Left colon (tissue), 2 donors: ENCODE results near the gene ANKRD6. TPM values are rescaled to one million over a fixed set of nuclear protein-coding genes. Genes with fewer than 3 reads are reported as not detected.

Source experiments
- ATAC-seq: fragments of 200-7000 bp; cut with Tn5 transposase; one replicate; pipeline ENCODE4 v1.9.1; 2020; ENCODE audit warnings: mild to moderate bottlenecking, moderate library complexity
- DNase-seq, 2 donors: peaks; one replicate each; pipeline ENCODE4 v3.0.0-alpha.2; 2020
- intact Hi-C, 2 donors: fragments of 100-400 bp; cut with DNase I in 1 of 2; cut with micrococcal nuclease in 1 of 2; formaldehyde crosslinking; loops; one replicate each; pipeline versions ENCODE4 v1.11.2 to v1.14.0; 2022; cut with DNase I, micrococcal nuclease
- total RNA-seq, 2 donors: library from RNA; stranded (reverse); fragmentation: NEBNext Ultra II Directional; extraction: Animal tissue kit (Norgen Biotek cat#: 25700); gene quantifications; one replicate each; pipeline ENCODE4 v1.2.1, GENCODE V29; 2021
- donor health status: DM: no; HTN: no; CAD: no.
- donor health status: DM: yes; HTN: yes; CAD: no.

ANKRD6 gene
- total RNA-seq, 2 donors from 2014 or later = 2.7 to 3.1 TPM

- no peak for ATAC-seq
- intact Hi-C loops = no loop called here
- DNase-seq = no peak
Observed at GRCh38 chr6:89536231-89536630, 103.3 kb downstream of the ANKRD6 start.

- DNase-seq = no peak
- intact Hi-C loops = no loop called here
- no peak for ATAC-seq
Observed at GRCh38 chr6:89539779-89540178, 106.8 kb downstream of the ANKRD6 start.

GRCh38 chr6:89542081-89542857 is 109.3 kb downstream of the ANKRD6 start:
- ATAC-seq (no peak), DNase-seq (no peak)
- intact Hi-C loops = no loop called here

DNA sequence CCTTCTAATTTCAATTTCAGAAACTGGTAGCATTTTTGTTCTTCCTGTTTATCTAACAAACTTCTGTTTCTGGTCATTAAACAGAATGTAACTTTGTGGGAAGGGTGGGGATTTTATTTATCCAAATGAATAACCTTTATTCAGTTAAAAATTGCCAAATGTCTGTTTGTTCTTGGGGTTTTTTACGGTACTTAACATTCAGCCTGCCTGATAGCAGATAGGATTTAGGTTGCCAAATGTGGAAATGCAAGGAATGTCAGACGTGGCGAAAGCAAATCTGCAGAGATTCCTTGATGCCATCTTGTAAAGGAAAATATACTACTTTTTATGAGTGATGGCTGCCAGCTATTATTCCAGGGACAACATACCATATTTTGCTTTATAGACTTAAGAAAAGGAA is 109.9 kb downstream of the ANKRD6 start:
- no peak for ATAC-seq
- intact Hi-C loops = no loop called here

GRCh38 chr6:89547281-89547680 is 114.3 kb downstream of the ANKRD6 start:
- no peak for DNase-seq
- ATAC-seq = no peak
- intact Hi-C loops = no loop called here

More for the DNA sequence above, 109.9 kb downstream of the ANKRD6 start:
- no peak for DNase-seq

- no peak for DNase-seq
- ATAC-seq = no peak
- intact Hi-C loops = no loop called here
Observed at GRCh38 chr6:89553431-89553830, 120.5 kb downstream of the ANKRD6 start.

DNA sequence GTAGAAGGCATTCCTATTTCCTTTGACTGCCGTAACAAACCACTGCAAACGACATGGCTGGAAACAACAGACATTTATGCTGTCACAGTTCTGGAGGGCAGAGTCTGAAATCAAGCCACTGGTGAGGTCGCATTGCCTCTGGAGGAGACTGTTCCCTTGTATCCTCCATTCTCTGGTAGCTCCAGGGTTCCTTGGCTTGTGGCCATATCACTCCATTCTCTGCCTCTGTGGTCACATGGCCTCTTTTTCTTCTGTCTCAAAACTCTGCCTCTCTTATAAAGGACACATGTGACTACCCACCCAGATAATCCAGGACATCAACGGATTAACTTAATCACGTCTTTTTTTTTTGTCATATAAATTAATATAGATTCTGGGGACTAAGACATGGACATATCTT is 121.2 kb downstream of the ANKRD6 start:
- ATAC-seq (no peak), DNase-seq (no peak)
- intact Hi-C loops = no loop called here

- DNase-seq = no peak
- intact Hi-C loops = no loop called here
- ATAC-seq = no peak
Observed at GRCh38 chr6:89555031-89555430, 122.1 kb downstream of the ANKRD6 start.

GRCh38 chr6:89555806-89556205 is 122.9 kb downstream of the ANKRD6 start:
- no peak for ATAC-seq
- intact Hi-C loops = no loop called here
- no peak for DNase-seq

- ATAC-seq = no peak
- intact Hi-C loops = no loop called here
- no peak for DNase-seq
Observed at GRCh38 chr6:89559487-89559886, 126.5 kb downstream of the ANKRD6 start.

DNA sequence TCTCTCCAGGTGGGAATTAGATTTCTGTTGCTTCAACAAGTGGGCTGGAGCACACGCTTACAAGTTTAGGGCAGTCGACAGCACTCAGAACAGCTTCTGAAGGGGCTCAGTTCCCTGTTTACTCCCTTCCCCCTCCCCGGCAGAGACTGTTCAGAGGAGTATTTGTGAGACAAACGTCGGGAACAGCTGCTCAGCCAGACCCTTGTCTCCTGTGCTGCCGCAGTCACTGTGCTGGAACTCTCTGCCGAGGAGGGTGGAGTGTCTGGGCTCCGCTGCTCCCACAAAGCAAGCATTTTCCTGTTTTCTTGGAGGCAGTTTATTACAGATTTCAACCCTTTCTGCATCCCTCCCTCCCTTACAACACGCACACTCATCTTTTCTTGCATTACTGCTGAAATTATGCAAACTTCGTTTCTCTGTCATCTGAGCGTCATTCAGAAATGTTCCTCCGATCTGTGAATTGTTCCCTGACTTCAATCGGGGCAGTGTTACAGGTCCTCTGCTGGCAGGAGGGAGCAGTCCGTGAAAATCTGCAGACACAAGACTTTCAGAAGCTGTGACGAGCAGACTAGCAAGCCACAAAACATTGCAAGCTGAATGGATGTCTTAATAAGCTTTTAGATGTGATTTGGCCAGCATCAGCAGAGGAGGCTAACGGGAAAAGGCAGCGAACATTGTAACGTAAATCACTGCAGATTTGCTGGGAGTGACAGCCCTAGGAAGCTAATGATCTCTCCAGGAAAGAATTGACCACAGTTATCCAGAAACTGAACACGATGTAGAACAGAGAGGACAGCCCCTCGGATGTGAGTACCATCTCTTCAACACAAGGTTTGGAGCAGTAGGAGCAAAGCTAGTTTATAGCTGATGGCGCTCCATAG is 129.4 kb downstream of the ANKRD6 start:
- ATAC-seq = no peak
- no peak for DNase-seq
- intact Hi-C loops = no loop called here

- DNase-seq (no peak), ATAC-seq (no peak)
- intact Hi-C loops = no loop called here
Observed at GRCh38 chr6:89563866-89564265, 130.9 kb downstream of the ANKRD6 start.

DNA sequence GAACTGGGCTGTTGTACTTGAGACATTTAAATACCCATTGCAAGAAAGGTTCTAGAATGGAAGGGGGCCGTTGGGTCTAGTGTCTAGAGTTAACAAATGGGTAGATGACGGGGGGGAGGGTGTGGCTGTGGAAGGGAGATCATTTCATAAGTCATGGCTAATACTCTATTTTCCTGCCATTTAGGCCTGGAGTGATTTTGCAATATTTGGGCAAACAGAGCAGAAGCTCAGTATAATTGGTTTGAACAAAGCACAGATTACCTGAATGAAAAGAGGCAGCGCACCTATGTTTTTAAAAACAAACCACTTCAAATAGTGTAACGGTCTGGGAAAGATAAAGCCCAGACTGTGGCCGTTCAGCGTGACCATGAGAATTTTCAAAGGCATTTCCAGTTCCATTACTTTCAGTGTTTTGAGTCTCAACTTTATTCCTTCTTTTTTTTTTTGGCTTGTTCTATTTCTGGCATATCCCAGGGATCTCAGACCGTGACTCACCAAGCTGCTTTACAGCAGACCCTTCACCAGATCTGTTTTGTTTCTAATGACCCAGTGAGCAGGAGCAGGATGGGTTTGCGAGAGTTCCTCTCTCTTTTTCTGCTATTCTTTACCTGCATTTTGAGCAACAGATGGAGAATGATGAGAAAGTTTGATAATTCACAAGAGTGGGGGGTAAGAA is 131.9 kb downstream of the ANKRD6 start:
- no peak for DNase-seq
- intact Hi-C loops = no loop called here
- no peak for ATAC-seq

DNA sequence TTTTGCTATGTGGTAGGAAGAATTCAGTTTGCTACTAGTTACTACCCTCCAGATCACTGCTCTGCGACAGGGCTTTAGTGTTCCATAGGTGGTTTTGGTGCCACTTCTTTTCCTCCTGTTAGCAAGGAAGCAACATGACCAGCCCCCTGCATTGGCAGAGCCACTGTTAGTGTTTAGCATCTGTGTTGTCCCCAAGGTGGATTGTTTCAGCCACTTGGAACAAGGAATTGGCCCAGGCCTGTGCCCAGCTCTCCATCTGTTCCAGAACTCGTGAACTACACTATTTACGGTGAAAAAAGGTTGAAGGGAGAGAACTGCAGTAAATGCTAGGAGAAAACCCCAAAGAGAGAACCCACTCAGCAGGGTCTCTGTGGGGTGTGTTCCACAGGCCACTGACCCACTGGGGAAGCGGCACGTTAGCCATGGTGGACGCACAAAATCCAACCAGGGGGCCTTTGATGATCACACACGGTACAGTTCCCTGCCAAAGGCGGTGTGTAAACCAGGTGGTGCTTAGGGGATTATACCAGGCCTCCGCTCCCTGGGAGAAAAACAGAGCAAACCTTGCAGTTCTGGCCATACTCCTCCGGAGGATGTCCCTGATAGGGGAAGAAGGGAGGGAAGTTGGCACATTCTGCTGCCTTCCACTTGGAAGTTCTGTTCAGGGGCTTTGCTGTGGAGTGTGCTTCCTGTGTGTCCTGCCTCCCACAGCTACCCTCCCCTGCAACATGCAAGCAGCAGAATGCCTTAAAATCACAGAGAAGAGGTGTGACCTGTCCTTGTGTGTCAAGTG is 133.3 kb downstream of the ANKRD6 start:
- ATAC-seq = no peak
- intact Hi-C loops = no loop called here

DNA sequence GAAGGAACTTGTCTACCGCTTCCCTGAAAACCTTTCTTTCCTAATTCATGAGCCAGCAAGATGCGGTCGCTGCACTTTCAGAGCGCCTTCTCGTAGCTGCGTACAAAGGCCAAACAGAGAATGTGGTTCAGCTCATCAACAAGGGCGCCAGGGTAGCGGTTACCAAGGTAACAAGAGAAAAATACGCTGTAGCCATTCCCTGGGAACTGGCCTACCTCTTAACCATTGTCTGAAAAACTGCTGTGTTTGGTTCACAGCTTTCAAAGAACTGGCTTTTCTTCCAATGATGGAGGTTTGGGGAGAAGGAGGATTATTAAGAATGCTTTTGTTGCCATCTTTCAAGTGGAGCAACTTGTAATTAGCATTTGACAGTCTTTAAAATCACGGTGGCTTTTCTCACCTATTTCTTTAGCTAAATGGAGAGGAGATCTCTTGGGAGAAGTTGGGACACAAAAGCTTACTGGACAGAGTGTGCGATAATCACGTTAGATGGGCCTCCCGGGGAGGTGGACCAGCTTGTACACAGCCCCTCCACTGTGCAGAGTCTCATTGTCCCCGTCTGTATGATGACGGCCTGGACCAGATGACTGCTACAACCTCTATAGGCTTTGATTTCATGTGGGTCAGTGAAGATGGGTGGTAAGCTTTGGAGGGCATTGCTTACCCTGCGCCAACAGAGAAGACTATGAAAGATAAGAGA is 134.1 kb downstream of the ANKRD6 start:
- DNase-seq = no peak

More for the DNA sequence above, 133.3 kb downstream of the ANKRD6 start:
- no peak for DNase-seq

DNA sequence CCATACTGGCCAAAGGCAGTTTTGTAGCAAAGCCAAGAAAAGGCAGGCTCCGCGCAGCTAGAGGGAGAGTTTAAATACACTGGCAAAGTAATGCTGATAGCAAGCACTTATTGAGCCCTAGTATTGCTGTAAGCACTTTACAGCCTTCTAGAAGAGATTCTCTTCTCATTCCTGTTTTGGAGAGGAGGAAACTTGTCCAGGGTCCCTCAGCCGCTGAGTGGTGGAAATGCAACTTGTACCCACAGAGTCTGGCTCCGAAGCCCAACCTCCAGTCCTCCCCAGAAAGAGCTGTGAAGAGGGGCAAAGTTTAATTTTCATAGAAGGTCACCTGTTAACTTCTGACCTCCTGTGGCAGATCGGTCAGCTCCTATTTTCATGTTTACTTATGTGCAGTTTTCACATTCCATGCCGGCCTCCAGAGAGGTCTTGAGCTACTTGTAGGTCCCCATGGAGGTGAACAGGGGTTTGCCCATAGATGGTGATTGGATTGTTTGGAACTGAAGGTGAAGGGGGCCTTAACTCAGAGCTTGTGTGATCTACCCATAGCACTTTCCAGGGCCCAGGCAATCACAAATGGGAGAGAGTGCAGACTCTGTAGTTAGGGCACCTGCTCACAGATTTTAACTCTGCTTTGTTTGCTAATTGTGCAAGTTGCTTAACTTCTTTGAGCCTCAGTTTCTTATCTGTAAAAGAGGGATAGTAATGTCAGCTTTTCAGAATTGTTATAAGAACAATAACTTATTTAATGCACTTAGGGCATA is 134.9 kb downstream of the ANKRD6 start:
- no peak for DNase-seq
- no peak for ATAC-seq

More for the DNA sequence above, 134.1 kb downstream of the ANKRD6 start:
- no peak for ATAC-seq
- intact Hi-C loops = no loop called here

DNA sequence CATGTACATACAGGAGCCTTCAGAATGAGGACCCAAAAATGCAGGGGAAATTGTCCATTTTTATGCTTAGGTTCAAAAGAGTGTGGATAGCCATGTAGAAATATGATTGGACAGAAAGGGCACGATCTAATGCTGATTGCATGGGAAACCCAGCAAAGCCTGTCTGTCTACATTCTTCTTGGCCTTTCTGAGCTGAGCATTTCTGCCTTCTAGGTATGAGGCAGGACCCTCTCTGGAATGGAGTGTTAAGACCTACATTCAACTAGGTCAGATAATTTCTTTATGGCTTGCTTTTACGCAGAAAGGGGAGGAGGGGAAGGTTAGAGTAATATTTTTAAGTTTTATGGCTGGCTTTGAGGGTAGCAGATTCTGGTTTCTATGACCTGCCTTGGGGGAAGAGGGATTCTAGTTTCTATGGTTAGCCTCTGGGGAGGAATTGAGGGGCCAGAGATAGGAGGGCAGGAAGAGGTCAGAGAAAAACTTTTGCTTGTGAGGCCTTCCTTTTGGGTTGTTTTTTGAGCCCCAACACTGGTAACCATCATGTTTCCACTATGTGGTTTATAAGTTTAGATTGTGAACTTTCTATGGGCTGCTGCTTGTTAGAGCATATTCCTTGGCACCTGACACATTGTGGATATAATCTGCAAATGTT is 142.1 kb downstream of the ANKRD6 start:
- no peak for ATAC-seq
- DNase-seq = no peak
- intact Hi-C loops = no loop called here

More for the DNA sequence above, 134.9 kb downstream of the ANKRD6 start:
- intact Hi-C loops = no loop called here
